Duodenal mucosa (tissue), 2 donors: ENCODE measurements around the gene PSMB8.
A peak's percentile ranks its signal among the peaks of the same experiment; 100 is the strongest.
"Not testable (repeated sequence)": the region's sequence is repeated elsewhere in the genome, so short reads cannot be mapped to it uniquely, and the experiment has no call there.

Source experiments
- H3K27ac ChIP-seq: one replicate; pipeline ENCODE4 v1.7.0; 2013; ENCODE audit warnings: low read depth, low read length
- H3K27me3 ChIP-seq, 2 donors: one replicate each; pipeline ENCODE4 v1.7.0; 2013; ENCODE audit warnings: low read length in 2 of 2, control low read depth in 1 of 2; ENCODE audit not compliant: insufficient read depth in 2 of 2, control insufficient read depth in 1 of 2
- H3K36me3 ChIP-seq, 2 donors: one replicate each; pipeline ENCODE4 v1.7.0; 2013; ENCODE audit warnings: low read length in 2 of 2, control low read depth in 1 of 2; ENCODE audit not compliant: insufficient read depth in 2 of 2, control insufficient read depth in 1 of 2
- H3K4me1 ChIP-seq, 2 donors: one replicate each; pipeline ENCODE4 v1.7.0; 2013; ENCODE audit warnings: low read length in 2 of 2, control low read depth in 1 of 2; ENCODE audit not compliant: insufficient read depth in 2 of 2, control insufficient read depth in 1 of 2
- H3K4me3 ChIP-seq, 2 donors: one replicate each; pipeline ENCODE4 v1.7.0; 2013; ENCODE audit warnings: low read length in 2 of 2, low read depth in 1 of 2
- H3K9ac ChIP-seq, 2 donors: one replicate each; pipeline ENCODE4 v1.7.0; 2013; ENCODE audit warnings: low read length in 2 of 2, low read depth in 1 of 2
- H3K9me3 ChIP-seq, 2 donors: one replicate each; pipeline ENCODE4 v1.7.0; 2013; ENCODE audit warnings: low read length in 2 of 2, control low read depth in 1 of 2; ENCODE audit not compliant: control insufficient read depth in 1 of 2

Gene PSMB8

DNA sequence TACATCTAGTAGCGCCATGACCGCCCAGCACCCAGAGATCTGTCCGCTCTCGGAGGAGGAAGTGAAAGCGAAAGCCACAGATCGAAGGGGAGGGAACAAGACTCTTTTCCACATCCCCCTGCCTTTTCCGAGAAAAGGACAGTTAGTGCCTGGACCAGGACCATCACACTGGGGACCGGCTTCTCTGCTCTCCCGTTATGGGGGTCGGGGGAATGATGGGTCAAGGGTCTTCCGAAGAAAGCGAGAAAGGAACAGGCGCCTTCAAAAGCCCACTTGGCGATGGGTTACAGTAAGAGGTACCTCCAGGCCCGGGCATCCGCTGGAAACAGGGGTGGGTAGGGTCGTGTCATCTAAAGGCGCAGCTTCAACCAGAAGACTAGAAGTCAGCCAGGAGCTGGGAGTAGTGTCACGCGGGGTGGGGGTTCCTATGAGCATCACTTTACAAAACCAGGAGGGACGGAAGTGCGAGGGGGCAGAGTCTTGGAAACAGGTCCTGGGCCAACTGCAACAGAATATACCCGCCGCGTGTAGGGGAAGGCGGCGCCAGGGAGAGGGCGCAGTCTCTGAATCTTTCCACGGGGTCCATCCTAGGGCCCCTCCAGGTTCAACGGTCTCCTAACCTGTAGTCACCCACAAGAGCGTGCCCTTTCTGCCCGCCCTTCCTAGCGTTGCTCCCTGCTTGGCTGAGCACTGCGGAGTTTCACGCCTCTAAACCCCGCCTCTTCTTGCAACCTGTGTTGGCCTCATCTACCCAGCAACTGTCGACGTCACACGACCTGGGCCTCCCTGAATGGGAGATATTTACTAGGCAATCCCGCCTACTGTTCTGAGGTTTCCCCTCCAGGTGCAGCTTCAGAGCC is at the start of gene PSMB8:
TSS of gene PSMB8 (minus strand) at position 69 of the 860 bp plus-strand sequence. CDS start at position 18, 51 bp downstream.
- Histone ChIP-seq H3K36me3 (peaks cover 58 to 65% of the 10 kb centered on the region in 2 donors), H3K4me1 (peaks cover 32 to 51% of the 10 kb centered on the region in 2 donors), H3K27ac (peak within 1 kb of the TSS; percentile 93), H3K9ac (peak within 1 kb of the TSS; percentile 89 to 97), H3K27me3 (no peaks in the 10 kb centered on the region), H3K9me3 (no peaks in the 10 kb centered on the region), H3K4me3 (peak within 1 kb of the TSS; percentile 90 to 99)

DNA sequence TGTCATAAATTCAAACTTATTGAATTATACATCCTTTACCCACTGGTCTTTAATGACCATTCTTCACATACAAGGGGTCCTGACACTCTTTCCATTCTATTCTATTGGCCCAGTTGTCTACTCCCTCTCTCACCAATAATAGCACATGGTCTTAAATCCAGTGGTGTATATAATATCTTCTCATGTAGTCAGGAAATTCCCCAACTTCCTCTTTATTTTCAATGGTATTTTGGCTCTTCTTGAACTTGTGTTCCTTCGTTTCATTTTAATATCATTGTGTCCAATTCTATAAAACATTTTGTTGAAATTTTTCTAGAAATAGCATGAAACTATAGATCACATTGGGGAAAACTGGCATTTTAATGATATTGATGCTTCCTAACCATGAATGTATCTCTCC is 47.0 kb upstream of the PSMB8 start:
- Histone ChIP-seq H3K4me3 (no peak overlapping the region), H3K27me3 (no peaks in the 10 kb centered on the region), H3K9me3 (no peaks in the 10 kb centered on the region), H3K36me3 (no peaks in the 10 kb centered on the region), H3K9ac (no peak overlapping the region), H3K4me1 (peaks cover 7 to 14% of the 10 kb centered on the region in 2 donors), H3K27ac (no peak overlapping the region)

DNA sequence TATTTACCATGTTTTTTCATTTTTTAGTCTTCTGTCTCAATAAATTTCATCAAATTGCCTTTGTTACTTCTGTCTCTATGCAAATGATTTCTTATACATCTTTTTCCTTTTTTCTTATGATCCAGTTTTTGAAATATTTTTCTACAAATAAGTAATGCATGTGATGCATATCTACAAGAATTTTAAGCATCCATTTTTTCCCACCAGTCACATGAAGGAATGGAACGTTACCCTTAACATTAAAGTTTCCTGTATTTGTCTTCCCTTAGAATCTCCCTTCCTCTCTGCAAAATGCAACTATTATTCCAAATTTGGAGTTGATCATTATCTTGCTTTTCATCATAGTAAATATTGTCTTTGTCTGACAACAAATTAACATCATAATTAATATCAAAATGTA is 45.7 kb upstream of the PSMB8 start:
- no peaks in the 10 kb centered on the region for H3K27me3 ChIP-seq
- no peak overlapping the region for H3K4me3 ChIP-seq
- no peaks in the 10 kb centered on the region for H3K9me3 ChIP-seq

GRCh38 chr6:32888576-32888975 is 44.7 kb upstream of the PSMB8 start:
- H3K9me3 ChIP-seq = no peaks in the 10 kb centered on the region
- H3K27me3 ChIP-seq = no peaks in the 10 kb centered on the region
- H3K27ac ChIP-seq = no peak overlapping the region

More for the DNA sequence above, 45.7 kb upstream of the PSMB8 start:
- H3K36me3 ChIP-seq = no peaks in the 10 kb centered on the region
- H3K9ac ChIP-seq = no peak overlapping the region
- peaks cover 0 to 5% of the 10 kb centered on the region in 2 donors for H3K4me1 ChIP-seq
- no peak overlapping the region for H3K27ac ChIP-seq

GRCh38 chr6:32887616-32888015 is 43.8 kb upstream of the PSMB8 start:
- H3K27ac ChIP-seq = no peak overlapping the region

More at GRCh38 chr6:32888576-32888975, 44.7 kb upstream of the PSMB8 start:
- Histone ChIP-seq H3K4me1 (peaks cover 0 to 1% of the 10 kb centered on the region in 2 donors), H3K4me3 (no peak overlapping the region), H3K9ac (no peak overlapping the region), H3K36me3 (no peaks in the 10 kb centered on the region)

GRCh38 chr6:32886681-32887383 is 43.0 kb upstream of the PSMB8 start:
- Histone ChIP-seq H3K9me3 (no peaks in the 10 kb centered on the region), H3K27ac (no peak overlapping the region), H3K27me3 (no peaks in the 10 kb centered on the region), H3K36me3 (no peaks in the 10 kb centered on the region), H3K9ac (no peak overlapping the region), H3K4me3 (no peak overlapping the region), H3K4me1 (no peaks in the 10 kb centered on the region)

More at GRCh38 chr6:32887616-32888015, 43.8 kb upstream of the PSMB8 start:
- H3K9me3 ChIP-seq = no peaks in the 10 kb centered on the region
- no peak overlapping the region for H3K4me3 ChIP-seq
- H3K9ac ChIP-seq = no peak overlapping the region
- H3K27me3 ChIP-seq = no peaks in the 10 kb centered on the region
- H3K36me3 ChIP-seq = no peaks in the 10 kb centered on the region
- no peaks in the 10 kb centered on the region for H3K4me1 ChIP-seq

GRCh38 chr6:32885698-32886286 is 41.9 kb upstream of the PSMB8 start:
- Histone ChIP-seq H3K9me3 (no peaks in the 10 kb centered on the region), H3K4me1 (no peaks in the 10 kb centered on the region), H3K36me3 (no peaks in the 10 kb centered on the region), H3K27me3 (no peaks in the 10 kb centered on the region), H3K9ac (peak overlapping the region; percentile 21 to 30), H3K27ac (no peak overlapping the region), H3K4me3 (no peak overlapping the region)

GRCh38 chr6:32883789-32884188 is 39.9 kb upstream of the PSMB8 start:
- Histone ChIP-seq H3K9me3 (no peaks in the 10 kb centered on the region), H3K4me1 (no peaks in the 10 kb centered on the region), H3K27ac (no peak overlapping the region), H3K27me3 (no peaks in the 10 kb centered on the region), H3K9ac (no peak overlapping the region), H3K36me3 (no peaks in the 10 kb centered on the region), H3K4me3 (no peak overlapping the region)

DNA sequence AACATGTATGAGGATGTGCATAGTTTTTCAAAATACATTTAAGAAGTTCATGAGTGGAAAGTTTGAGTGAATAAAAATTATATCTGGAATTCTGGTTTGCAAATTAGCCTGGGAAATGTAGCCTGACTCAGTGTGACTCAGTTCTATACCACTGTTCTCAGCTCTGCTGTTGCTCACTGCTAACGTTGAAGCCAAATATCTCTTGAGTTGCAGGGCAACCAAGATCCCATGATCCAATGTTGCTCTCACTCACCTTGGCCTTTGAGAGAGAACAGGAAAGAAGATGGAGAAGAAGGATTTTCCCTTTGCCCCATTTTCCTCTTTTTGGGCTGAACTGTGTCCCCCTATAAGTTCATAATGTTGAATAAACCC is 39.0 kb upstream of the PSMB8 start:
- no peak overlapping the region for H3K4me3 ChIP-seq

GRCh38 chr6:32880962-32881361 is 37.1 kb upstream of the PSMB8 start:
- not testable (repeated sequence) for H3K9ac ChIP-seq, H3K9me3 ChIP-seq, H3K4me1 ChIP-seq, H3K36me3 ChIP-seq, H3K4me3 ChIP-seq, H3K27ac ChIP-seq, H3K27me3 ChIP-seq

More for the DNA sequence above, 39.0 kb upstream of the PSMB8 start:
- Histone ChIP-seq H3K27ac (no peak overlapping the region), H3K9me3 (no peaks in the 10 kb centered on the region), H3K4me1 (no peaks in the 10 kb centered on the region), H3K36me3 (no peaks in the 10 kb centered on the region), H3K27me3 (no peaks in the 10 kb centered on the region), H3K9ac (no peak overlapping the region)
